GM18858 (cell line): ENCODE measurements around the gene DACT3.

Source experiments
- ATAC-seq: cut with Tn5 transposase; IDR thresholded peaks from one replicate; pipeline ENCODE4 v1.9.1; 2021; ENCODE audit not compliant: unreplicated experiment

DACT3 gene

DNA sequence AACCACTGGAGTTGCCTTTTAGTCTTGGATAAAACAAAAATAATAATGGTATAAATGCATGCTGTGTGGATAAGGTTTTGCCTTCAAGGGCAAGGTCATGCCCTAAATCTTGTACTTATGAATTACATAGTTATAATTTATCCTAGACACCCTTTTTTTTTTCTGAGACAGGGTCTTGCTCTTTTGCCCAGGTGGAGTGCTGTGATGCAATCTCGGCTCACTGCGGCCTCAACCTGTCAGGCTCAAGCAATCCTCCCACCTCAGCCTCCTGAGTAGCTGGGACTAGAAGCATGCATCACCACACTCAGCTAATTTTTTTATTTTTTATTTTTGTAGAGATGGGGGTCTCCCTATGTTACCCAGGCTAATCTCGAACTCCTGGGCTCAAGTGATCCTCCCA is 7.7 kb upstream of the DACT3 start:
- ATAC-seq, result no peak

DNA sequence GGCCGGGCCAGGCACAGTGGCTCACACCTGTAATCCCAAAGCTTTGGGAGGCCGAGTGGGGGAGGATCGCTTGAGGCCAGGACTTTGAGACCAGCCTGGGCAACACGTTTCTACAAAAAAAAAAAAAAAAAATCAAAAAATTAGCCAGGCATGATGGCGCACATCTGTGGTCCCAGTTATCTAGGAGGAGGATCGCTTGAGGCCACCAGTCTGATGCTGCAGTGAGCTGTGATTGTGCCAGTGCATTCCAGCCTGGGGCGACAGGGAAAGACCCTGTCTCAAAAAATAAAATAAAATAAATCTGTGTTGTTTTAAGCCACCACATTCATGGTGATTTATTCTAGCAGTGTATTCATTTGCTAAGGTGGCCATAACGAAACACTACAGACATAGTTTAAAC is 4.1 kb upstream of the DACT3 start:
- no peak for ATAC-seq

DNA sequence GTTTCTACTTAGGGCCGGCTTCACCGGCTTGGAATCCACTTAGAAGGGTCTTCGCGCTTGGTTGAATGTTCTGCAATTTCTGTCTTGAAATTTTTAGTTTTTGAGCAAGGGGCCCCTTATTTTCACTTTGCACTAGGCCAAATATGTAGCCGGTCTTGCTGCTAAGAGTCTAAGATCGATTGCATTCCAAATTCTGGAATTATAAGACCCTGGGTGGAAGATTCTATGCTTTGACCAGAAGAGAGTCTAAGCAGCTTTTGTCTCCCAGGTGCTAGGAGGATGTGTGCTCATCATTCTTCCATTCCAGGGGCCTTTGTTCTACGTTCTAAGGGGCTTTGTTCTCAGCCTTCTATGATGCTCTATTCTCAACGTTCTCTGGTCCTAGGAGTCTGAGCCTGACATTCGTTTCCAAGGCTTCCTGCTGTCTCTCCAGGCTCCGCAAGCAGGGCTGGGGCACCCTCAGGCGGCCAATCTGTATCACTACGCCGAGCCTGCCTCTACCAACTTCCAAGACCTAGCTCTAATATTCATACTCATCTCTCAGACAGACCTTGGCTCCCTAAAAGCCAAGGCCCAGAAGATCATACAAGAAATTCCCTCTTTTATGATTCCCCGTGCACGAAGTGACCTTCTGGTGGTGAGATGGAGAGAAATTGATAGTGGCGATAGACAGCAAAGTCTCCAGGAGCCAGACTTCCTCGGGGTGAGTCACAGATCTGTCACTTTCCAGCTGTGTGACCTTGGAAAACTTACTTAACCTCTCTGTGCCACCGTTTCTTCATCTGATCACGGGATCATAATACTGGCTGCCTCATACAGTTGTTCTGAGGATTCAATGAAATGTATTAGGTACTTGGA is 982 bp upstream of the DACT3 start:
- ATAC-seq, result no peak

DNA sequence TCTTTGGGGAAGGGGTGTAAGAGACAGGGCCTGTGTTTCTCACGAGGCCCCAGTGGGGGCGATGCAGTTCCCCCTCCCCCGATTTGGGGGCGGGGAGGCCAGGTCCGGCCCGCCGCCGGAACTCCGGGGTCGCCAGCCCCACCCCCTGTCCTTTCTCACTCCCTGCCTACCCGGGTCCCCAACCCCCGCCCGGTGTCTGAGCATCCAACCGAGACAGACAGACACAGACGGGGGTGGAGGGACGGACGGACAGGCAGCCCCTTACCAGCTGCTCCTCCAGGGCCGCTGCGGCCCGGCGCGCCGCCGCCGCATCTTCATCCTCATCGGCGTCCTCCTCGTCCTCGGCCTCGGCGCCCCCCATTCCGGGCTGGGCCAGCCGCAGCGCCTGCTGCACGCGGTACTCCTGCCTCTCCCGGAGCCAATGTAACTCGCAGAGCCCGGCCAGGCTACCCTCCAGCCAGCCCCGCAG is 397 bp downstream of the DACT3 start:
- no peak for ATAC-seq

DNA sequence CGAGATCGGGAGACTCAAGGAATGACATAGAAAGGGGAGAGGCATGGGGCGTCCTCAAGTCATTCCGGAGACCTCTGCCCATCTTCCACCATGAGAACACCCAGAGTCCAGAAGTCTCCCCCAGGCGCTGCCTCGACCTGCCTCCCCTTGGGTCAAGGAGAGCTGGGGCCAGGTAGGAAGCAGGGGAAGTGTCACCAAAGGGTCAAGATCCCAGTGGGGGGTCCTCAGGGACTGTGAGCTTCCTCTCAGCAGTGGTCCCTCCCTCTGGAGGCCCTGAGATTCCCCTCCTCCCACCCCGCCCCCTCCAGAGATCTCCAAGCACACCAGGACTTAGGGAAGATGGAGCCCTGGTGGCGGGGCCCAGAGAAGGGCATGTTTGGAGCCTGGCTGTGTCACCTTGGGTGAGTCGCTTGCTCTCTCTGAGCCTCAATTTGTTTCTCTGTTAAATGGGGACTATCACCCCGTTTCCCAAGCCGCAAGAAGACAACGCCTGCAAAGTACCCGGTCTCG is 919 bp downstream of the DACT3 start:
- ATAC-seq, result no peak

DNA sequence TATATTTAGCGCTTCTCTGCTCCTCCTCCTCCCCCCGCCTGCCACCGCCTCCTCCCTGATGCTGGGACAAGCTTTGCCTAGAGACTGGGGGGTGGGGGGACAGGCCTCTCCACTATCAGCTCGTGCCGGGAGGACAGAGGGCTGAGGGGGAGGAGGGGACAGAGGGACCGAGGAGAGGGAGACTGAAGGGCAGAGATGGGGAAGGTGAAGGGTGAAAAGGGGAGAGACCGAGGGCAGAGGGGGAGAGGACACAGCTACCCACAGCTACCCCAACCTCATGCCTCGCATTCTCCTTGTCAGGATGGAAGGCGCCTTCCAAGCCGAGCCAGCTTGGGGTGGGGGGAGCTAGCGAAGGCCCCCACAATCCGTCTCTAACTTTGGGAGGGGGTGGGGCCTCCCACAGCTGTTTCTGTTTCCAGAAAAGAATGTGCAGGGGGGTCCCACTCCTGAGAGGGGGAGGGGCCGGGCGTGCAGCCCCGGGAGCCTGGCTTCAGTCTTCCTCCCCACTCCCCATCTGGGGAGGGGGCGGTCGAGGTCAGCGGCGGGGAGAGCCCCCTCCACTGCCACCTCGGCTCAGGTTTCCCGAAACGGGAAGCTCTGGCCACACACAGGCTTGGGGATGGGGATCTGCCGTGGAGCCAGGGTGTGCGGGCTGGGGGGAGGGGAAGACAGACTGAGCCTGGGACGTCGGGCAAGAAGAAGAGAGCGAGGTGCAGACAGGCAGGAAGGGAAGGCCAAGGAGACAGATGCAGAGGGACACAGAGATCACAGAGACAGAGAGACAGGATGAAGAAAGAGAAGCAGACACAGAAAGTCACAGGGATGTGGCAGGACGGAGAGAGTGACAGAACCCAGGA is 1.6 kb downstream of the DACT3 start:
- ATAC-seq, result no peak

DNA sequence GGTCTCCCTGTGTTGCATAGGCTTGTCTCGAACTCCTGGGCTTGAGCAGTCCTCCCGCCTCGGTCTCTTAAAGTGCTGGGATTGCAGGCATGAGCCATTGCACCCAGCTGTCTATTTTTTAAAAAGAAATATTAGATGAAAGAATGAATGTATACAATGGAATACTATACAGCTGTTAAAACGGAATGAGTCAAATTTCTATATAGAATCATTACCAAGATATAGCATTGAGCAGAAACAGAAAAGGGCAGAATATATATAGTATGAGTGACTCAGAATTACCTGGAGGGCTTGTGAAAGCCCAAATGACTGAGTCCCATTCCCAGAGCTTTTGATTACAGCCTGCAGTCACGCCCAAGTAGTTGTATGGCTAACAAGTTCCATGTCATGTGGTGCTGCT is 4.4 kb downstream of the DACT3 start:
- ATAC-seq, result no peak

DNA sequence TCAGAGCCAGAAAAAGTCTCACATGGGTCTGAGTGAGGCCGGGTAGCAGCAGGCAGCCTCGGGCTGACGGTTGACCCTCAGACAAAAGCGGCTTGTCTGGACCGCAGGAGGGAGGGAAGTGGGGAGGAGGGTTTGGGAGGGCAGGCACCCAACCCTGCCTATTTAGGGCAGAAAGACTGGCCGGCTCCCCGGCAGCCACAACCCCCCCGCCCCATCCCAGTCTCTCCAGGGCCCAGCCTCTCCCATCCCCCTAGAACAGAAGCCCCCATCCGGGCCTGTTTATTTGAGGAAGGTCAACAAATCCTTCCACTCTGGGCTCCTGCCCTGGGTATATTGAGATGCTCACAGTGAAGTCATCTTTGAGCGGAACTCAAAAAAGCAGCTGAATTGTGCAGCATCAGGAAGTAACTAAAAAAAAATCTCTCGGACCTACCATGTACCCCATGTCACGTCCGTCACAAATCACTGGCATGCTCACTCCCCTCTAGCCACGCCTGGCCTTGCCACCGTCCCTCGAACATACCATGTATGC is 6.3 kb downstream of the DACT3 start:
- no peak for ATAC-seq

DNA sequence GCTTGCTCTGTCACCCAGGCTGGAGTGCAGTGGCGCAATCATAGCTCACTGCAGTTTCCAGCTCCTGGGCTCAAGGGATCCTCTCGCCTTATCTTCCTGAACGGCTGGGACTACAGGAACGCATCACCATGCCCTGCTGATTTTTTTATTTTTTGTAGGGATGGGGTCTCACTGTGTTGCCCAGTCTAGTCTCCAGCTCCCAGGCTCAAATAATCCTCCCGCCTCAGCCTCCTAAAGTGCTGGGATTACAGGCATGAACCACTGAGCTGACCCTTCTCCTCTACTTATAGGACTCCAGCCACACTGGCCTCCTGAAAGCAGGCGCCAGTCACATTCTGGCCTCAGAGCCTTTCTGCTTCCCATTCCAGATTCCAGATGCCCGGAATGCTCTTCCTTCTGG is 10.5 kb downstream of the DACT3 start:
- ATAC-seq, result no peak

DNA sequence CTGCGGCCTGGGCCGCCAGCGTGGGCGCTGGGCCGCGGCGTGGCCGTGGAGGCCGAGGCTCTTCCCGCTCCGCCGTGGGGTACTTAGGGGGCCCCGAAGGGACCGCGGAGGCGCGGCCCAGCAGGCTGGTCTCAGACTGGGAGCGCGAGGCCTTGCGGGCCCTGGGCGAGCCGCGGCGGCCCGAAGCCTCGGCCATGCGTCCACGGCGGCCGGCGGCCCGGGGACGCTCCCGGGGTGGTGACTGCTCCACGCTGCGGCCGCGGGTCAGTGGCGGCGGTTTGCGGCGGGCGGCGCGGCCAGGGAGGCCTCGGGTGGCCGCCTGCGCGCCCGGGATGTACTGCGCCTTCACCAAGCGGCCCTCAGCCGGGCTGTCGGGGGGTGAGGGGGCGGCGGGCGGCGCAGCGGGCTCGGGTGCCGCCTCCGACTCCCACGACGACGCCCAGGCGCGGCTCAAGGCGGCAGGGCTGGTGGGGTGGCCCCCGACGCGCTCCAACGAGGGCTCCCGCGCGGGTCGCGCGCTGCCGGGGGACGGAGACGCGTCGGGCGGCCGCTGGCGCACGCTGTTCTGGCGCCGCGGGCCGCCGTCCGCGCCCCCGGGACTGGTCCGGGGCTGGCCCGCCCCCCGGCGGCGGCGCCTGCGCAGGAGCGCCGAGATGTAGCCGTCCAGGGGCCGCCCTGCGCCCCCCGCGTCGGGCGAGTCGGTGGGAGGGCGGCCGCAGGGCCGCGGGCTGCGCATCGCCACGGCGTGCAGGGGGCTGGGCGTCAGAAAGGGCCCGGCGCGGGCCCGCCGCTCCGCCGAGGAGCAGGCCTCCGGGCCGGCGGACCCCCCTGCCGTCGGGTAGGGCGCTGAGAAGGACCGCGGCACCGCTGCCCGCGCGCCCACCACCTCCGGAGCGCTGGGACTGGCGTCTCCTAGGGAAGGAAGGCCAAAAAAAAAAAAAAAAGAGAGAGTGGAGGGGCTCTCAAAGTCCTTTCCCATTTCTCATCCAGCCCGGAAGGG is 11.7 kb downstream of the DACT3 start:
- no peak for ATAC-seq

DNA sequence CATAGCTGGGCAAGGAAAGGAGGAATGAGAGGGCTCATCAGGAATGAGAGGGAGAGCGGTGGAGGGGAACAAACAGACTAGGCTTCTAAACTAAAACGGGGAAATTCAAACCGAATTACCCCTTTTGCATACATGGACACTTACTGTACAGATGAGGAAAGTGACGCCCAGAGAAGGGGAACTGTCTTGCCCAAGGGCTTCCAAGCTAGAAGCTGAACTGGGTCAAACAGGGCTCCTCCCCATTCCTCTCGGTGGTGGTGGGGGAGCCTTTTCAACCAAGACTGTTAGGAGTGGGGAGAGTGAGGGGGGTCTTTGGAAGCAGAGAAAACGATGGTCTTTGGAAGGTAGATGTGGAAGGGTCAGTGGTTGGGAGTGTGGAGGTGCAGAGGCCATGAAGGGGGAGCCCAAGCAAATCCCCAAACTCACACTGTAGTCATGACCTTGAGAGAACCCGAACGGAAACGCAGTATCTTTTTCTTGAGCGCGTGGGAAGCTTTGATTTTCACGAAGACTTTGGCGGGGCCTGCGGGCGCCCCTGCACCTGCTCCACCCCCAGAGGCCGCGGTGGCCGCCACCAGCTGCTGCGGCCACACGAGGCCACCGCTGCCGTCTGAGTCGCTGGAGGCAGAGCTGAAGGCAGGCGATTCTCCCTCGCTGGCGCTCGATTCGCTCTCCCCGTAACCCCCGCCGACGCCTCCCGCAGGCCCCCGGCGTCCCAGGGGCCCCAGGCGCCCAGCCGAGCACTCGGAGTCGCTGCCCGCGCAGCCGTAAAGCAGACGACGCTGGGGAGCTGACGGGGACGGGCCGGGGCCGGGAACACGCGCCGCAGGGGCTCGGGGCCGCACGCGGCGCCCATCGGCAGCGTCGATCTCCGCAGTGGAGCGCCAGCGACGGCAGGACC is 12.7 kb downstream of the DACT3 start:
- ATAC-seq, result no peak

DNA sequence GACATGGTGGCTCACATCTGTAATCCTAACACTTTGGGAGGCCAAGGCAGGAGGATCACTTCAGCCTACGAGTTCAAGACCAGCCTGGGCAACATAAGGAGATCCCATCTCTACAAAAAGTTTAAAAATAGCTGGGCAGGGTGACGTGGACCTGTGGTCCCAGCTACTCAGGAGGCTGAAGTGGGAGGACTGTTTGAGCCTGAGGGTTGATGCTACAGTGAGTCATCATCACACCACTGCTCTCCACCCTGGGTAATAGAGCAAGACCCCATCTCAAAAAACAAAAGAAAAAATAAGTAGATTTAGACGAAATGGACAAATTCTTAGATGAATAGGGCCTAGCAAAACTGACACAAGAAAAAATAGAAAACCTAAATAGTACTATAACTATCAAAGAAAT is 14.6 kb downstream of the DACT3 start:
- ATAC-seq, result no peak

DNA sequence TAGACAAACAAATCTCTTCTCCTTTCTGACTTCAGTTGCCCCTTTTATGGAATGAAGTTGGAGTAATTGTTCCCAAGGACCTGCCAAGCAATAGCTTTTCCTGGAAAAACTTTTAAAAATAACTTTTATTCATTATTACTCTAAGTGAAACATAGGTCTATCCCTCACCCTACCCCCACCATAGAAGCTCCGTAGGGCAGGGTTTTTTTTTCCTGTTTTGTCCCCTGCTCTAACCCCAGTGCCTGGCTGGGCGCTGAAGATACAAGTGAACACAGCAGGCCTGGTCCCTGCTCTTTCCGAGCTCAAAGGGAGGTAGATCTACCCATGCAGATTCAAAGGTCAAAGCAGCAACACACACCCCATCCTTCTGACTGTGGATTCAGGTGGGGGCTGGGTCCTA is 16.3 kb downstream of the DACT3 start:
- no peak for ATAC-seq

DNA sequence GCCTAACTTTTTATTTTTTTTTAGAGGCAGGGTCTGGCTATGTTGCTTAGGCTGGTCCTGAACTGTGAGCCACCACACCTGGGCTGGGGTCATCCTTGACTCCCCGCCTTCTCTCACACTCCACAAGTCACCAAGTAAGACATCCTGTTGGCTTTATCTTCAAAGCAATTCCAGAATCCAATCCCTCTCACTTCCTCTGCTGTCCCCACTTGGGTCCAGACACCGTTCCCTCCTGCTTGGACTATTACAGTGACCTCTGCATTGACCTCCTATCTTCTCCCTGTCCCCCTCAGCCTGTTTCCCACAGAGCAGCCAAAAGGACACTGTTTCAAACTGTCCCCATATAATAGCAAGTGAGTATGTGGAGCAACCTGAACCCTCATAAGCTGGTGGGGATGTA is 20.3 kb downstream of the DACT3 start:
- no peak for ATAC-seq

DNA sequence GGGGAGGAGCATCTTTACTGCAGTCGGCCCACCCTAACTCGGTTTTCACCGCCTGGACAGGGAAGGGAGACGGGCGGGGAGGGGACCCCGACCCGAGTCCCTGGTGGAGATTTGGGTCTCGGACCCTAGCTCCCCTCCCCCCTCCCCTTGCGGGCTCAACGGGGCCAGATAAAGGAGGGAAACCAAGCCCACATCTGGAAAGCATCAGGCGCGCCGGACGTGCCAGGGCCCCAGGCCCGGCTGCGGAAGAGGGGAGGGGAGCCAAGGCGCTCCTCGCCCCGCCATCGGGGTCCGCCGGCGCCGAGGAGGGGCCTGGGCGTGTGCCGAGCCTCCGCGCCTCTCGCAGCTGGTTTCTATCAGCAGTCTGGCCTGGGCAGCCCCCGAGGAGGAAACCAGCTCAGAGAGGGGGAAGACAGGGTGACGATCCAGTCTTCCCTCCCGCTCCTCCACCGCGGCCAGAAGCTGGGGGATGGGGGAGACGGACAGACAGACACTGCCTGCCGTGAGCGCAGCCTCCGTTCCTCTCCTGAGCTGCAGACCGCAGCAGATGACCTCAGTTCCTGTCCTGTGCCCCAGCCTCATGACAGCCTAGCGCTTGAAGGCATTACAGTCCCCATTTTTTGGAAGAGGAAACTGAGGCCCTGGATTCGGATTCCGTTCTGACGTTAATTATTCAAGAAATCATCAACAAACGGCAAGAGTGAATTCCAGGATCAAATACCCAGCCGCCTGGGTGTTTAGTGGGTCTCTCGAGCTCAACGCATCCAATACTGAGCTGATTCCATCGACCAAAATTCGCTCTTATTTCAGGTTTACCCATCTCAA is 21.4 kb downstream of the DACT3 start:
- no peak for ATAC-seq

DNA sequence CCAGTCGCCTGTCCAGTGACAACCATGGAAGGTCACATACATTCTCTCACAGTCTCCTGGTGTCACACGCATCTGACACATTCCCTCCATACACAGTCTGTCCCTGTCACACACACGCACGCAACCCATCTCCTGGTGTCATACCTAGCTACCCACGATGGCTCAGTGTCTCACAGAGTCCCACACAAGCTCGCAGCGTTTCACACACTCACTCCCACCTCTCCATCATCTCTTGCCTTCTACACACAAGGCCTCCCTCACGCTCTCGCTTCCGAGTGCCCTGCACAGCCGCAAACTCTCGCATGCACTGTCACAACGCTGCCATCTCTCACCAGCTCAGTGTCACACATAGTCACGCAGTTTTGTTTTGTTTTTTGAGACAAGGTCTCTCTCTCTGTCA is 23.8 kb downstream of the DACT3 start:
- ATAC-seq, result no peak

DNA sequence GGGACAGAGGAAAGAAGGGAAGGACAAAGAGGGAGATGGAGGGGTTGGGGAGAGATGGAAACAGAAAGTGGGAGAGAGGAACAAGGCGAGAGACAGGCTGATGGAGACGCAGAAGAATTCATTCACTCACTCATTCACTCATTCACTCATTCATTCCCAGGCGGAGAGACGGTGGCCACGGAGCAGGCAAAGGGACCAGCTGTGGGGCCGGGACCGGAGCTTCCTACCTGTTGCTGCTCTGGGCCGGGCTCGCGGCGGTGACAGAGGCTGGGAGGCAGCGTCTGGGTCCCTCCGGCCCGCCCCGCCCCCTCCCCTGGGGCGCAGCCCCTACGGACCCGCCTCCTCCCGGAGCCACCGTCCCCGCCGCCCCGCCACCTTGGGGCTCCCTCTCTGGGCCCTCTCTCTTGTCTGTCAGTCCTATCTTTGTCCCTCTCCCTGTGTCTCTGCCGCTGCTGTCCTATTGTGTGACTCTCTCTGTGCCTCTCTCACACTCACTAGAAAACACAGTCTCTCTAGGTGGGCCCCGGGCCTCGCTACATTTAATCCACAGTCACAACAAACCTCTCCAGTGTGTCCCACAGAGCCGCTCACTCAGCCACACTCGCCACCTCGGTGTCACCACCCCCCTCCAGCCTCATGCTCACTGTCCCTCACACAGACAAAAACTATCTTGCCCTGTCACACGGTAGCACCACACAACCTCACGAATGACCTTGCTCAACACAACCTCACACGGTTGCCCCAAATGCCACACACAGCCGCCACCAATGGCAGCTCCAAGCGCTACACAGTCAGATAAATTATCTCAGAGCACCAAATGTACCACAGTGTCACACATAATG is 24.8 kb downstream of the DACT3 start, which contains the start of gene GNG8:
Gene GNG8, minus strand, starts transcription at position 283 of the 842 bp plus-strand sequence. CDS start 1,520 bp downstream, outside the sequence.
- ATAC-seq, result no peak
